GM18873 (cell line): Measurements from ENCODE around the gene GLUD1.
"Not testable (repeated sequence)": the region's sequence is repeated elsewhere in the genome, so short reads cannot be mapped to it uniquely, and the experiment has no call there.

Source experiments
- ATAC-seq: cut with Tn5 transposase; IDR thresholded peaks from one replicate; pipeline ENCODE4 v1.9.1; 2021; ENCODE audit warnings: mild to moderate bottlenecking, moderate library complexity, moderate number of reproducible peaks; ENCODE audit not compliant: unreplicated experiment, low FRiP score

GLUD1 gene

GRCh38 chr10:87053577-87054181 is 41.0 kb downstream of the GLUD1 start:
- ATAC-seq: no peak

DNA sequence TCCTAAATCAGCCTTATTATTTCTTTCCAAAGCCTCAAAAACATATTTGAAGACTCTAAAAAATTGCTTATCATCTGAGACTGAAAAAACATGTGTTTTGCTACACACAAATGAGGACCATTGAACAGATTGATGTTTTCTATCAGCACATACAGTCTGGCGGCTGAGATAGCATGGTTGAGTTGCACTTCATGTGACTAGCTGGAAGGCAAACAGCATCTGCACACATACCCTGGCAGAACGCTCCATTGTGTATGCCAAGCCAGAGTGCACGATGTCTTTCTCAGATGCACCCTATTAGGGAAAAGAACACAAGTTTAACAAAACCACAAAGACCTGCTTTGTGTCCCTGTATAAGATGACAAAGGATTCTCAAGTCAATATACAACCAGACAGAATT is 41.5 kb downstream of the GLUD1 start:
- no peak for ATAC-seq

DNA sequence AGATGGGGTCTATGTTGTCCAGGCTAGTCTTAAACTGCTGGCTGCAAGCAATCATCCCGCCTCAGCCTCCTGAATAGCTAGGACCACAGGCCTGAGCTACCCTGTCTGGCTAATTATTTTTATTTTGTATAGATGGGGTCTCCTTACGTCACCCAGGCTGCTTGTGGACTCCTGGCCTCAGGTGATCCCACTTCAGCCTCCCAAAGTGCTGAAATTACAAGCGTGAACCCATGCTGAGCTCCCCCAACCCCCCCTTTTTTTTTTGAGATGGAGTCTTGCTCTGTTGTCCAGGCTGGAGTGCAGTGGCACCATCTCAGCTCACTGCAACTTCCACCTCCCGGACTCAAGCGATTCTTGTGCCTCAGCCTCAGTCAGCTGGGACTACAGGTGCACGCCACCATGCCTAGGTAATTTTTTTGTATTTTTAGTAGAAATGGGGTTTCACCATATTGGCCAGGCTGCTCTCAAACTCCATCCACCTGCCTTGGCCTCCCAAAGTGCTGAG is 49.2 kb downstream of the GLUD1 start:
- no peak for ATAC-seq

DNA sequence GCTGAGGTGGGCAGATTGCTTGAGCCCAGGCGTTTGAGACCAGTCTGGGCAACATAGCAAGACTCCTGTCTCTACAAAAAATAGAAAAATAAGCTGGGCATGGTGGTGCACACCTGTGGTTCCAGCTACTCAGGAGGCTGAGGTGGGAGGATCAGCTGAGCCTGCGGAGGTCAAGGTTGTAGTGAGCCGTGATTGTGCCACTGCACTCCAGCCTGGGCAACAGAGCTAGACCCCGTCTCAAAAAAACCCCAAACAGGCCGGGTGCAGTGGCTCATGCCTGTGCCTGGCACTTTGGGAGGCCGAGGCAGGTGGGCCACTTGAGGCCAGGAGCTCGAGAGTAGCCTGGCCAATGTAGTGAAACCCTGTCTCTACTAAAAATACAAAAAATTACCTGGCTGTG is 51.1 kb downstream of the GLUD1 start:
- ATAC-seq: not testable (repeated sequence)

DNA sequence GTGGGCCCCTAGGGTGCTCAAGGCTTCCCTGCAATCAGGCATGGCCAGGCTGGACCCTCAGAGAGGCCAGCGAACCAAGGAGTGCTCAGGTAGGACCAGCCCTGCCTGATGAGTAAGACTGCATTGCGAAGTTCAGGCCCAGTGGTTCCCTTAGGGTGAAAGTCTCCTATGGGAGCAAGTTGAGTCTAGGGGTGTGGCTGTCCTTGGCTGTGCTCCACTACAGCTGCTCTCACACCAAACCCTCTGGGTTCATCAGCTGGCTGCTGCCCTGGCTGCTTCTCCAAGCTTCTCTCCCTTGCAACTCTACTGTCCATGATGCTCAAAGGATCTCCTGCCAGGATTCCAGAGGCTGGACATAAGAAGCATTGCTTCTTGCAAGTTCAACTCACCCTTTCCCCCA is 55.9 kb downstream of the GLUD1 start:
- ATAC-seq: no peak

DNA sequence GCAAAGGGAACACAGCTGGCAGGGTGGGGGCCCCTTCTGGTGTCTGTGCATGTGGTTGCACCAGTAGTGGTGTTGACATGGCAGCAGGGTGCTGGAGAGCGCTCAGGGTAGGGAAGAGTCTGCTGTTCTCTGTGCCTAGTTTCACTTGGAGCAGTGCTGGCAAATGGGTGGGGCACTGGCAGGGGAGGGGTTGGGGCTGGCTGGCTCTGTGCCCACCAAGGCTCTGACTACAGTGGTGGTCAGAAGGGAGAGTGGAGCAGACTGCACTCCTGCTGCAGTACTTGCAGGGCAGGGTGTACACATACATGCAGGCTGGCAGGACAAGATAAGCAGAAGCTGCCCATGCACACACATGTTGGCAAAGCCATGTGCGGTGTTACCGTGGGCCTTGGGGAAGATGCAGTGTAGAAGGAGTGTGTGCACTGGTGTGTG is 56.3 kb downstream of the GLUD1 start:
- ATAC-seq: no peak

- no peak for ATAC-seq
Observed at GRCh38 chr10:87036623-87037022, 58.0 kb downstream of the GLUD1 start.

GRCh38 chr10:87030912-87031635 is 63.6 kb downstream of the GLUD1 start:
- ATAC-seq: no peak

DNA sequence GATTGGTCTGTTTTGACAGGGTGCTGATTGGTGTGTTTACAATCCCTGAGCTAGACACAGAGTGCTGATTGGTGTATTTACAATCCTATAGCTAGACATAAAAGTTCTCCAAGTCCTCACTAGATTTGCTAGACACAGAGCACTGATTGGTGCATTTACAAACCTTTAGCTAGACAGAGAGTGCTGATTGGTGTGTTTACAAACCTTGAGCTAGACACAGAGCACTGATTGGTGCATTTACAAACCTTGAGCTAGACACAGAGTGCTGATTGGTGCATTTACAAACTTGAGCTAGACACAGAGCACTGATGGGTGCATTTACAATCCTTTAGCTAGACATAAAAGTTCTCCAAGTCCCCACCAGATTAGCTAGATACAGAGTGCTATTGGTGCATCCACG is 64.2 kb downstream of the GLUD1 start:
- ATAC-seq: not testable (repeated sequence)

DNA sequence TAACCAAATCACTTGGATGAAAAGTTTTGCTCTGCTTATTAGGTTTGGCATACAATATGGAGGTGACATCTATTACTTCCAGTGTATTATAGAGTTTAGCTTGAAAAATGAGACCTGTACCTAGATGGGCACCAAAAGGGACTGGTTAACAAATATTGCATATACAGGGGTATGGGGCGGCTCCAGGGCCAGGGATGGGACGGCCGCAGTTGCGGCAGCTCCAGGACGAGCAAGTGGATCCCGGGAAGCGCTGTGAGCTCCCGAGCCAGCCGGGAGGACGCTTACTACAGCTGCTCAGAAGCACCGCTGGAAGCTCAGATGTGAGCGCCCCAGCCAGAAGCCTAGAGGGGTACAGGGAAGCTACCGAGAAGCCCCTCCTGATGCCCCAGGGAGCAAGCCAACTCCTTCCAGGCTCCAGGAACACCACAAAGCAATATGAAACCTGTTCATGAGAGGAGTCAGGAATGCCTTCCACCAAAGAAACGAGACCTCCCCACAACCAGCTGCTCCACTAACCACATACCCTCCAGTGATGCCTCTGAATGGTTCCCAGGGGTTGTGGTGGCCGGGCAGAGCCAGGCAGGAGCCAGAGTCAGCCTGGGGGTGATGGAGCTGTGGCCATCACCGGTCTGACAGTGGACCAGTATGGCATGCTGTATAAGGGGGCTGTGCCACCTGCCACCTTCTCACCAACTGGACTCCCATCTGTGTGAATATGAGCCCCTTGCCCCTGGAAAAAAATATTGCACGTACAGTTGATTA is 67.7 kb downstream of the GLUD1 start:
- not testable (repeated sequence) for ATAC-seq

DNA sequence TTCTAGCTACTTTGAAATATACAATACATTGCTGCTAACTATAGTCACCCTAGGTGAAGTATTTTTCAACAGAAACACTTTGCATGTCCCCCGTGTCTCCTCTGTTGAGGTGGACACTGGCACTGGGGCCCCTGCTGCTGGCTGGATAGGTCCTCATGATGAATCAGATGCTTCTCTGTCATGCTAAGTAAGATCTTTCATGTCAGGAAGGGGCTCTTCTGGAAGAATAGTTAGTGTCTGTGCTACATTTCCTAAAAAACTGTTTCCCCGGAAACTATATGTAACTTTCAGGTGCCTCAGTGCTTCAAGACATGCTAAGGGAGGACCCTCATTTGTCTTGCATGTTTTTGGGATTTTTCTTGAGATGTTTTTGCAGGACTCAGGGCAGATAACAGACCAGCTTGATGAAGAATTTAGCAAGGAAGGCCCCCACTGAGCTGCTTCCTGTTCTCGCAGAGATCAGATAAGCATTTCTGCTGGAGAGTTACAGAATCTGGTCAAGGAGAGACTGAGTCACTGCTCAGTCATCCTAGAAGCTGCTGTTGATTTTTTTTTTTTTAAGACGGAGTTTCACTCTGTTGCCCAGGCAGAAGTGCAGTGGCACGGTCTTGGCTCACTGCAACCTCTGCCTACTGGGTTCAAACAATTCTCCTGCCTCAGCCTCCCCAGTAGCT is 69.2 kb downstream of the GLUD1 start:
- not testable (repeated sequence) for ATAC-seq

DNA sequence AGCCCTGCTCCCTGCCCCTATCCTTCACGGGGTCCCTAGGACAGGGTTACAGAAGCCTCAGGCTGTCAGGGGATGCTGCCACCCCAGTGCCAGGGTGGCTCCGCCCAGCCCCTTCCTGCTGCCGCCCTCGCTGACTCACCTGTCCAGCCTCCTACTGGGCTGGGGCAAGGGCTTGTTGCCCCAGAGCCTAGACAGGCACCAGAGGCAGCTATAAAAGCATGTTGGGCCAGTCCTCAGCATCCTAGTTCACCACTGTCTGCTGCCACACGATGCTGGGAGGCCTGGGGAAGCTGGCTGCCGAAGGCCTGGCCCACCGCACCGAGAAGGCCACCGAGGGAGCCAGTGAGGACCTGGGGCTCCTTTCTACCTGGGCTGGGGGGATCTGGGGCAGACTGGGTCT is 74.6 kb downstream of the GLUD1 start, which contains the start of gene FAM25A:
FAM25A (plus strand) TSS at position 239 of the 400 bp plus-strand sequence; CDS start at position 270, 31 bp downstream.
- ATAC-seq: not testable (repeated sequence)

- not testable (repeated sequence) for ATAC-seq
Observed at GRCh38 chr10:87019504-87019903, 75.1 kb downstream of the GLUD1 start.

GRCh38 chr10:87019066-87019465 is 75.6 kb downstream of the GLUD1 start:
- ATAC-seq: not testable (repeated sequence)

DNA sequence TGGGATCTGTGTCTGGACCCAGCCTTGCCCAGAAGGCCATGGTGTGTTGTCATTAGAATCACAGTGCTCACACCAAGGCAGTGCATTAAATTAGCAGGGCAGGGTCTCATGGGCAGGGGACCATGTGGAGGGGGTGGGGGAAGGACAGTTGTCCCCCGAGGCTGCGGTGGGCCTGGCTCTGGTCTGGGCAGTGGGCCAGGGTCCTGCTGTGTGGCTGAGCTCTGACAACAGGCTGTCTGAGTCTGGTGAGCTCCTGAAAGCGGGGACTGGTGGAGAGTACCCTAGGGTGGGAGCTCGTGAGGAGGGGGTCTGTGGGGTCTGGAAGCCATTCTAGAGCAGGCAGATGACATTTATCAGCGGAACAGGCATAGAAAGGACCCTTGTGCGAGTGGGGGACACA is 76.5 kb downstream of the GLUD1 start:
- not testable (repeated sequence) for ATAC-seq

DNA sequence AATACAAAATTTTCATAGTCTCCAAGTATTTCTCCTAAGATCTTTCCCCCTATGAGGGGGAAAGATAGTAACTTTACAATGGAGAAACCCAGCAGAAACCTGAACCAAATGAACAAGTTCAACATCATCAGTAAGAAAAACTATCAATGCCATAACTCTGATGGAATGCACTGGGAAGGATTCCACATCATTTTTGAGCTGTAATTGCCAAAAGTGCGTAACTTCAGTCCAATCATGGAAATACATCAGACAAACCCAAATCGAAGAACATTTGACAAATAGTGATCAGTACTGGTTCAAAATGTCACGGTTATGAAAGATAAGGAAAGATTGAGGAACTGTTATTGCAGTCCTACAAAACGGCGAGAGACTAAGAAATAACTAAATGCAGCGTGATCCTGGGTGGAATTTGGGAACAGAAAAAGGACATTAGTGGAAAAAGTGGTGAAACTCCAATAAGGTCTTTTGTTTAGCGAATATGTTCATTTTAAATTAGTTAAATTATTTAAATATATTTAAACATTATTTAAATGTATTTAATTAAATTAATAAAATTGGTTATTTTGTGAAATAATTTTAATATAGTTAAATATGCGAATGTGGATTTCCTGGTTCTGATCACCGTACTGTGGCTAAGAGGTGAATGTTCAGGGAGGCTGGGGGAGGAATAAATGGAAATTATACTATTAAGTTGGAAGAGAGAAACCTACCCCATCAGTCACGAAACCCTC is 79.5 kb downstream of the GLUD1 start:
- not testable (repeated sequence) for ATAC-seq

GRCh38 chr10:87013528-87013927 is 81.1 kb downstream of the GLUD1 start:
- not testable (repeated sequence) for ATAC-seq

- ATAC-seq: not testable (repeated sequence)
Observed at GRCh38 chr10:87009134-87009696, 85.4 kb downstream of the GLUD1 start.

- ATAC-seq: not testable (repeated sequence)
Observed at GRCh38 chr10:87008303-87008702, 86.3 kb downstream of the GLUD1 start.
